Caco-2 (cell line): Measurements from ENCODE around the gene OR6P1. TPM values are rescaled to one million over a fixed set of nuclear protein-coding genes. Genes with fewer than 3 reads are reported as not detected.

Source experiments
- BruUV-seq: library from RNA; stranded (reverse); fragments of 400-500 nt; replicated peaks from 2 replicates; lab custom pipeline; 2021; lab: Mats Ljungman, UMichigan
- CTCF ChIA-PET: fragments of 300-600 bp; sonication (Branson Sonifier 250); formaldehyde crosslinking; loops from one replicate; lab custom pipeline; 2022; ENCODE audit warnings: antibody characterized with exemption; lab: Charles Lee
- POLR2A ChIA-PET: fragments of 300-600 bp; sonication (Branson Sonifier 250); formaldehyde crosslinking; loops from one replicate; lab custom pipeline; 2022; ENCODE audit warnings: antibody characterized with exemption; lab: Charles Lee
- DNase-seq, 2 experiments: peaks; one replicate each; pipeline versions ENCODE4 v3.0.0 to v3.0.0-alpha.2; 2020 to 2022
- H3K27me3 ChIP-seq: replicated peaks from 2 replicates; pipeline ENCODE4 v1.6.0; 2011; ENCODE audit warnings: low read length; ENCODE audit not compliant: control insufficient read depth, insufficient read depth
- H3K36me3 ChIP-seq: 2 replicates; pipeline ENCODE4 v1.5.1; 2011; ENCODE audit warnings: low read length; ENCODE audit not compliant: control insufficient read depth, insufficient read depth
- H3K4me1 ChIP-seq: fragments of 250-450 bp; sonication (Bioruptor Pico); 2 replicates; pipeline ENCODE4 v1.5.1; 2020; ENCODE audit warnings: mild to moderate bottlenecking
- H3K4me3 ChIP-seq: 2 replicates; pipeline ENCODE4 v1.5.1; 2011; ENCODE audit warnings: low read depth, mild to moderate bottlenecking, control low read depth, low read length
- H3K9me3 ChIP-seq: fragments of 250-450 bp; sonication (Bioruptor Pico); 2 replicates; pipeline ENCODE4 v1.5.1; 2020; ENCODE audit warnings: mild to moderate bottlenecking, moderate library complexity
- H3K27ac Mint-ChIP-seq: one replicate; pipeline ENCODE4 v1.8.0; 2022; ENCODE audit warnings: mixed read lengths; ENCODE audit not compliant: unreplicated experiment
- H3K27me3 Mint-ChIP-seq: one replicate; pipeline ENCODE4 v1.8.0; 2022; ENCODE audit warnings: mixed read lengths; ENCODE audit not compliant: insufficient read depth, unreplicated experiment
- H3K36me3 Mint-ChIP-seq: one replicate; pipeline ENCODE4 v1.8.0; 2022; ENCODE audit warnings: mild to moderate bottlenecking, mixed read lengths; ENCODE audit not compliant: insufficient read depth, unreplicated experiment
- H3K4me1 Mint-ChIP-seq: one replicate; pipeline ENCODE4 v1.8.0; 2022; ENCODE audit warnings: low read depth, mixed read lengths; ENCODE audit not compliant: unreplicated experiment
- H3K4me3 Mint-ChIP-seq: one replicate; pipeline ENCODE4 v1.8.0; 2022; ENCODE audit warnings: mild to moderate bottlenecking, moderate library complexity, mixed read lengths; ENCODE audit not compliant: unreplicated experiment
- H3K9me3 Mint-ChIP-seq: one replicate; pipeline ENCODE4 v1.8.0; 2022; ENCODE audit warnings: mixed read lengths; ENCODE audit not compliant: unreplicated experiment
- CTCF ChIP-seq, 2 experiments: fragments of 200-600 bp in 1 of 2; IDR thresholded peaks; 1 replicate in 1 of 2; 2 replicates in 1 of 2; pipeline versions ENCODE4 v1.5.1 to v1.8.0; 2011 to 2022; ENCODE audit warnings: antibody characterized with exemption in 1 of 2, control low read depth in 1 of 2, inconsistent platforms in 1 of 2, low read depth in 1 of 2, low read length in 1 of 2, mild to moderate bottlenecking in 1 of 2, moderate library complexity in 1 of 2; ENCODE audit not compliant: insufficient read depth in 1 of 2, severe bottlenecking in 1 of 2, unreplicated experiment in 1 of 2
- intact Hi-C: fragments of 100-400 bp; cut with micrococcal nuclease; formaldehyde crosslinking; loops from one replicate; pipeline ENCODE4 v1.10.0; 2022; ENCODE audit not compliant: unreplicated experiment
- total RNA-seq: library from RNA; stranded (reverse); gene quantifications from 2 replicates; pipeline ENCODE4 v1.2.3, GENCODE V29; 2022

Gene OR6P1
- total RNA-seq, 1 experiment from 2014 or later: not detected

DNA sequence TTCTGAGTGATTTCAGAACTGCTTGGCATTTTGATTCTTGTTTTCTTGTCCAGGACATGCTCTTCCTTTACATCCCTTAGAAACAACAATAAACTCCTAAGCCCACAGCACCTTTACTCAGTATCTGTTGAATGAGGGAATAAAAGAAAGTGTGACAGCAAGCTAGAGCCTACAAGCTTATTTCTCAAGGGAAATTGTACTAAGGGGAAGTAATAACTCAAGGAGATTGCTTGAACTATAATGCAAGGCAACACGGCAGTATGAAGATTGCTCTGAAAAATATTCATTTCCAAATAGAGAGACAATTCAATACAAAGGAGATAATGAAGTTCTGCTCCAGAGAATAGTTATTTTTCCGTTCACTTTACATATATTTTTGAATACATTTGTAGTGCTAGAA lies 6.5 kb downstream of the OR6P1 start:
- BruUV-seq: no TSS peak
- no peak overlapping the region for H3K4me3 Mint-ChIP-seq
- no peaks in the 10 kb centered on the region for H3K36me3 Mint-ChIP-seq
- H3K4me1 ChIP-seq: no peaks in the 10 kb centered on the region
- intact Hi-C loops: no loop called here
- no peaks in the 10 kb centered on the region for H3K36me3 ChIP-seq
- H3K27me3 Mint-ChIP-seq: no peaks in the 10 kb centered on the region
- H3K4me3 ChIP-seq: no peak overlapping the region
- H3K27ac Mint-ChIP-seq: no peak overlapping the region
- CTCF ChIA-PET: no interaction called here
- no peaks in the 10 kb centered on the region for H3K9me3 ChIP-seq
- no peaks in the 10 kb centered on the region for H3K4me1 Mint-ChIP-seq
- DNase-seq: no peak
- TF ChIP-seq CTCF (IDR thresholded peaks at IDR 0.05; ENCODE audit: insufficient read depth in 1 of 2, low read depth in 1 of 2, low read length in 1 of 2, severe bottlenecking in 1 of 2, unreplicated experiment in 1 of 2): no peak
- H3K9me3 Mint-ChIP-seq: no peaks in the 10 kb centered on the region
- no peaks in the 10 kb centered on the region for H3K27me3 ChIP-seq
- POLR2A ChIA-PET: no interaction called here

DNA sequence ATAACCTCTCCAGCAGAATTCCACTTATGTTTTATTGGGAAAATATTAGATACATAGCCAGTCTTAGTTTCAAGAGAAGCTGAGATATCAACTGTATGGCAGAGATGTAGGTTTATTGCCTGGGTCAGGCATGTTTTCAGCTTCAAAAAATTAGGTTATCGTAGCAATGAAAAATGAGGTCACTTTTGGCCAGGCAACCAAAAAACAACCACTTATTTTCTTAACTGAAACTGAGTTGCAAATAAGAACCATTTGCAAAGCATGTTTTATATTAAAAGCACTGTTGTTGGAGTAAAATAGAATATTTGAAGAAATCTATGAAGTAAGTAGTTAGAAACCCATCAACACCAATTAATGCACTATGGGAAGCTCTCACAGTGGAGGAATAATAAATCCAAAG lies 10.7 kb downstream of the OR6P1 start:
- Mint-ChIP-seq H3K9me3 (no peaks in the 10 kb centered on the region), H3K27me3 (no peaks in the 10 kb centered on the region), H3K27ac (no peak overlapping the region), H3K4me3 (no peak overlapping the region), H3K4me1 (no peaks in the 10 kb centered on the region), H3K36me3 (no peaks in the 10 kb centered on the region)
- BruUV-seq: no TSS peak
- intact Hi-C loops: no loop called here
- no peaks in the 10 kb centered on the region for H3K4me1 ChIP-seq
- H3K9me3 ChIP-seq: no peaks in the 10 kb centered on the region
- CTCF ChIA-PET: no interaction called here
- no peak for TF ChIP-seq CTCF (IDR thresholded peaks at IDR 0.05; ENCODE audit: insufficient read depth in 1 of 2, low read depth in 1 of 2, low read length in 1 of 2, severe bottlenecking in 1 of 2, unreplicated experiment in 1 of 2)
- POLR2A ChIA-PET: no interaction called here
- H3K4me3 ChIP-seq: no peak overlapping the region
- no peaks in the 10 kb centered on the region for H3K27me3 ChIP-seq
- no peak for DNase-seq
- no peaks in the 10 kb centered on the region for H3K36me3 ChIP-seq

- H3K36me3 ChIP-seq: no peaks in the 10 kb centered on the region
- H3K4me3 ChIP-seq: no peak within 1 kb of the TSS
- no peak for DNase-seq
- Mint-ChIP-seq H3K4me3 (no peak within 1 kb of the TSS), H3K27ac (no peak within 1 kb of the TSS), H3K36me3 (no peaks in the 10 kb centered on the region), H3K9me3 (no peaks in the 10 kb centered on the region), H3K27me3 (no peaks in the 10 kb centered on the region), H3K4me1 (no peaks in the 10 kb centered on the region)
- no TSS peak for BruUV-seq
- intact Hi-C loops: no loop called here
- H3K4me1 ChIP-seq: no peaks in the 10 kb centered on the region
- POLR2A ChIA-PET: no interaction called here
- CTCF ChIA-PET: no interaction called here
- no peaks in the 10 kb centered on the region for H3K27me3 ChIP-seq
- H3K9me3 ChIP-seq: no peaks in the 10 kb centered on the region
- TF ChIP-seq CTCF (IDR thresholded peaks at IDR 0.05; ENCODE audit: insufficient read depth in 1 of 2, low read depth in 1 of 2, low read length in 1 of 2, severe bottlenecking in 1 of 2, unreplicated experiment in 1 of 2): no peak
These were observed 16.0 kb downstream of the OR6P1 start, which contains the start of gene OR6Y1 for GRCh38 chr1:158554352-158554751. OR6Y1 (minus strand) TSS chr1:158554405; CDS start chr1:158548105, 6,300 bp downstream.
